NCI-H524 (cell line): ENCODE results near the gene ZMIZ1.

Experiments used
- DNase-seq, 2 experiments: peaks; one replicate each; lab custom pipeline; 2025; lab: John Stamatoyannopoulos, UW

The ZMIZ1 gene

DNA sequence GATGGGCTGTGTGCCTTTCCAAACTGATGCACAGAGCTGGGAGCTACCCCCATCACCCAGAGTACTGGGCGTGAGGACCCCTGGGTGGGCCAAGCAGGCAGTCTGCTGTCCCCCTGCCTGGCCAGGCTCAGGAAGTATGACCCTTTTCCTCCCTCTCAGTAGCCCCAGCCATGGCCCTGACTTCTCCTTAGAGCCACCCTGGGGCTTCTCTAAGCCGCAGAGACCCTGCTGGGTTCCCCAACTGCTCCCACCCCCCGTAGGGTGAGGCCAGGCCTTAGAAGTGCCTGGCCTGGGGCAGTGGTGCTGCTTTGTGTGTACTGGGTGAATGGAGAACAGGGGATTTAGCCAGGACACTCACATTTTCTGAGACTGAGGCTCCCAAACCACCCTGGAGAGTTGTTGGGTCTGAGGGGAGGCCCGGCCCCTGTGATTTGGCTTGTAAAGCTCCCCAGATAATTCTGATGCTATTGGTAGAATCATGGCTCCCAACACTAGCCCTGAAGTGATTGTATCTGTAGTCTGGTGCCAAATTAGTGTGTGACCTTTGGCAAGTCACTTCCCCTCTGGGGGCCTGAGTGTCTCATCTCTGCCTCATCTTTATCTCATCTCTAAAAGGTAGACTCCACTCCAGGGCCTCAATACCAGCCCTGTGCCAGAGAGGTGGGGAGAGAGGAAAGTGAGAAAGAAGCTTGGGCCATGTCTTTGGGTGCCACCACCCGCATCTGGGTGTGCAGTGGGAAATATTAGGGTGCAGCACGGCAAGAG, 178.8 kb downstream of the ZMIZ1 start:
- no peak for DNase-seq

GRCh38 chr10:79248341-79249185, 179.8 kb downstream of the ZMIZ1 start:
- DNase-seq: peak in 1 of 2 experiments; percentile 14

DNA sequence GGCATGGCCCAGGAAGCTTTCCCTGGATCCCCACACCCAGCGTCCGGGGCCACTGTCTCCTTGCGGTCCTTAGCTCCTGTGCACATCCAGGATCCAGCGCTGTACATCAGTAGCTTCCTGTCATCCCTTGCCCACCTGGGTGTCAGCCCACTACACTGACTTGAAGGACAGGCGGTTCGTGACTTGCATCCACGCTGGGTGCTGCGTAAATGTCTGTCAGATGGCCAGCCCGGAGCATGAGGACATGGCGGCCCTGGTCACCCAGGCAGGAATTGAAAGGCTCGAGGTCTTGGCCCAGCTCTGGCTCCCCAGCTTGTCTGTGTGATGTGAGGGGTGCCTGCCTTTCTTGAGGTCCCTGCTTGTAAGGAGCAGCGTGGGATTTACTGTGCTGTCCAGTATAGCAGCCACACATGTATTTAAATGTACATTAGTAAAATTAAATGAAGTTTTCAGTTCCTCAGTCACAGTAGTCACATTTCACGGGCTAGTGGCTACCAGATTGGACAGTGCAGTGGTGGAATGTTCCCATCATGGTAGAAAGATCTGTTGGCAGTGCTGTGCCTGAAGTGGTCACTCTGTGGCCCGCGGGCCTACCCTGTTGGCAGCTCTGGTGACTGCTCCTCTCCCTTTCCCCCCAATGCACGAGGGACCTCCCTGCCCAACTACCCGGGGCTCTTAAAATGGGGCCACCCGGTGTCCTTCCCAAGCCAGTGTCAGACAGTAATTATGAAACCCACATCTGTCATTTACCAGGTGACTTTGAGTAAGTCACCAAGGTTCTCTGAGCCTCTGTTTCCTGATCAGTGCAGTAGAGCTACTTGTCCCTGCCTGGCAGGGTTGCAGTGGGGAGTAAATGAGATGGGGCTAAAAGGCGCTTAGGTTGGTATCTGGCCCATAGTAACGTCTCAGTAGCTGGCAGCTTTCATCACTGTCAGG, 180.7 kb downstream of the ZMIZ1 start:
- DNase-seq: no peak

- DNase-seq: no peak
Observed at GRCh38 chr10:79250259-79250658, 181.5 kb downstream of the ZMIZ1 start.

DNA sequence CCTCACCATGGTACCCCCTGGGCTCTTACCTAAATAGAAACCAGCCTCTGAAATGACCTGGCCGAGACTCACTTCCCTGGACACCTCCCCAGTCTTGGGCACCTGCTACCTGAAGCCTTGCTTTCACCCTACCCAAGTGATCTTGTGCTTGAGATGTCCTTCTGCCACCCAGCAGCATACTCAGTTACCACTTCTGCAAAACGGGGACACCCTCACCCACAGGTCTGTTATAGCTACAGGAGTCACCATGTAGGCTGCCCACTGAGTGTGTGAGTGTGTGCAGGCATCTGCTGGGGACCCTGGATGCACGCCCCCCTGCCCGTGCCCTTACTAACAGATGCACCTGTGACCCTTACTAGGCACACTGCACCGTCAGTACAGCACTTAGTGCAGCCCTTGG, 183.7 kb downstream of the ZMIZ1 start:
- no peak for DNase-seq

DNA sequence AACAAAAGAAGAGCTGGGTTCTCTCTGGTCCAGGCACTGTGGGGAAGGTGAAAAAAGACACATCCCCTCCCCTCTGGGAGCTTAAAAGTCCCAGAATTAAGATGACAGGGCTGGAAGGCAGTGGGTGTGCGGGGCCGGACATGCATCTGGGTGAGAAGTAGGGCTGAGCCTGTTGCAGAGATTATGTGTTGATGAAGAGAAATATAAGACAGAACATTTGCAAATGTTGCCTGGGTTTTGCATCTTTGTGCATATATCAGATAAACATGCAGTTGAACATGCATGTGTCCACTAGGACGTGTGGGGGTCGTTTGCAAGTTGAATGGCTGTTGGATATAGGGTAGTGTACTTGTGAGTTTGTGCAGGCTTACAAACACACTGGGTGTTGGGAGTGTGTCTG, 184.2 kb downstream of the ZMIZ1 start:
- DNase-seq: no peak

DNA sequence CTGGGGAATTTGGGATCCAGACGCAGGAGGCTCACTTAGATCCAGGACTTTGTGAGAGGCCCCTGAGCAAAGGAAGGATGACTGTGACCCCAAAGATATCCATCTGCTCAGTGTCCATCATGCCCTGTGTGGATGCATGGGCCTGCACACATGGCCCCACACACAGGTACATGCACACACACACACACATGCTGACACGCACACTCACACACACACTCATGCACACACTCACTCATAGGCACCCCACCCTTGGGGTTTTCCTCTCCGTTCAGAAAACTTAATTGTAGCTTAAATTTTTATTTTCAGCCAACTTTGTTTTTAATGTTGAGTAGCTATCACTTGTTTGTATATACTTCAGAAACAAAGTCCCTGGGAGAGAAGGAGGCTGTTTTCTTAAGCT, 184.9 kb downstream of the ZMIZ1 start:
- DNase-seq: no peak

DNA sequence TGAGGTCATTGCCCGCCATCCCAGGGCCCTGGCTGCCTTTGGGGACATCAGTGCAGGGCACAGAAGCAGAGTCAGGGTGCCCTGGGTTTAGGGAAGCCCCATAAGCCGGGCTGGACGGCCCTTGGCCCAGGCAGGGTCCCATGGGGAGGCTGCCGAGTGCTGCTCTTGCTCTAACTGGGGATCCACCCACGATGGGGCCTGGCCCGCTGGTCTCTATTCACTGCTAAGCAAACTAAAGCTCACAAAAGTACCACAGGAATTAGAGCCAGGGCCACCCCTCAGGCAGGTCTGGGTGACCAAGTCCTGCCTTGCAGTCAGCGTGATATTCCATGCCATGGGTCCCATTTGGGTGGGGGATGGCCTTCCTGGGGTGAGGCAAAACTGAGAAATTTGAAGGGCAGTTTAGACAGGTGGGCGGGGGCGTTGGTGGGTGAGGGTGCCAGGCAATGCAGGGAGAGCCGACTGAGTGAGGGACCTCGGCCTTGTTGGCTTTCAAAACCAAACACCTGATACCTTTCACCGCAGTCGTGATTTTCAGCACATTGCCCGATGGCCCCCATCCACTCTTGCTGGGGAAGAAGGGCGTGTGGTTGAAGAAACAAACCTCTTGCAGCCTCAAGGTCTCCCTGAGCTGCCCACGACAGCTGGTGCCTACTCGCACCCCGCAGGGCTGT, 185.7 kb downstream of the ZMIZ1 start:
- DNase-seq: no peak

GRCh38 chr10:79255007-79255507, 186.3 kb downstream of the ZMIZ1 start:
- peak in 1 of 2 experiments; percentile 40 for DNase-seq

- no peak for DNase-seq
Observed at GRCh38 chr10:79256264-79256806, 187.6 kb downstream of the ZMIZ1 start.

- no peak for DNase-seq
Observed at GRCh38 chr10:79258894-79259293, 190.1 kb downstream of the ZMIZ1 start.

DNA sequence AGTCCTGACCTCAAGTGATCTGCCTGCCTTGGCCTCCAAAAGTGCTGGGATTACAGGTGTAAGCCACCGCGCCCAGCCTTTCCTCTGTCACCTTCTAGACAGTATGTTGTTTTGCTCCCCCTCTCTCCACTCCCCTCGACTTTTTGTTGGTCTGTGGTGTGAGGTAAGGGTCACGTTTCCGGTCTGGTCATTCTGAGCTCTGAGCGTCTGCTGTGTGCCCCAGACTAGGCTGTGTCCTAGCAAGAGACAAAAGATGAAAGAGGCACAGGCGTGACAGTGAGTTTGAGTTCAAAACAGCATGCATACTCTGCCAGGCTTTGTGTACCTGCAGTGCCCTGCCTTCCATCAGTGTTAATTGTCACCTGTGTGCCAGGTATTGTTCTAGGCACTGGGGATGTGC, 191.1 kb downstream of the ZMIZ1 start:
- DNase-seq: no peak

GRCh38 chr10:79260811-79261740, 192.3 kb downstream of the ZMIZ1 start:
- DNase-seq: peak; percentile 36 to 63

GRCh38 chr10:79262131-79262530, 193.4 kb downstream of the ZMIZ1 start:
- no peak for DNase-seq

GRCh38 chr10:79262959-79263746, 194.4 kb downstream of the ZMIZ1 start:
- DNase-seq: no peak

- DNase-seq: no peak
Observed at GRCh38 chr10:79263939-79264338, 195.2 kb downstream of the ZMIZ1 start.

DNA sequence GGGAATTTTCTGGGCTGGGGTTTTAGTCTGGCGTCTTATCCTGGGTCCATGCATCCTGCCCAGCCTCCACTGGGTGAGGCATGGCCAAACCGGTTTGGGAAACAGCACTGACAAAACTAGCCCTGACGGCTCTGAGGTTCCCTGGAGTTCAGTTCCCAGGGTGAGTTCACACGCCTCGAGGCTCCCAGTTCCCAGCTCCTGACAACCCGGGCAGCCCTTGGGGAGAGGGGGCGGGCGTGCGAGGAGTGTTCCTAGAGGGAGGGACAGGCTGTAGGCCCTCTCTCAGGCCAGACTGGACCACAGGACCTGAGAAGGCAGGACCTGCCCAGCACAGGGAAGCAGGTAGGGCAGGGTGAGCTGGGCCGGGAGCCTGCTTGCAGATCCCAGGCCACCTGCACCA, 196.2 kb downstream of the ZMIZ1 start:
- DNase-seq: no peak

- DNase-seq: no peak
Observed at GRCh38 chr10:79266084-79266483, 197.3 kb downstream of the ZMIZ1 start.
